ENCODE data around the gene PPIP5K2. TPM values are rescaled to one million over a fixed set of nuclear protein-coding genes. Genes with fewer than 3 reads are reported as not detected.

PPIP5K2 gene
- total RNA-seq, 1 donor from 2014 or later = 67.7 TPM

DNA sequence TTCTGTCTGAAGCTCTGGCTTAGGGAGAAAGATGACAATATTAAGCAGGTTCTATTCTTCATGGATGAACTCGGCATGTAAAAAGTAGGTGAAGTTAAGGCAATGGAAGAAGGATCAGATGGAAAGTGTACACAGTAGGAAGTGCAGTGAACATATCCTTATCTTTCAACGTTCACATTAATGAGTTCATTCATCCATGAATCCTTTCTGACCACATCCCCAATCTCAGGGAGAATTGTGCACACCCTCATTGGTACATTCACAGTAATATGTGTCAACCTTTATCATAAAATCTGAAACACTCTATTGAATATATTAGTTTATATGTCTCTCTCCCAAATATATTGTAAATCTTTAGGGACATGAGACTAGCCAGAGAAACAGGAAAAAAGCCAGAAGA is 5.7 kb upstream of the PPIP5K2 start:
- H3K27me3 ChIP-seq (ENCODE audit: insufficient read depth, low read length) = no peaks in the 10 kb centered on the region
- no peak overlapping the region for H3K27ac ChIP-seq (ENCODE audit: low read depth, low read length)
- H3K27me3 Mint-ChIP-seq (ENCODE audit: low read depth, unreplicated experiment) = no peaks in the 10 kb centered on the region
- peak; percentile 23 for FAIRE-seq
- peak; percentile 46 for DNase-seq (ENCODE audit: low read depth)
- no peak overlapping the region for H2AFZ ChIP-seq (ENCODE audit: low read depth, low read length)
- no peaks in the 10 kb centered on the region for H3K4me1 ChIP-seq (ENCODE audit: insufficient read depth, low read length)
- H3K27ac Mint-ChIP-seq (ENCODE audit: unreplicated experiment) = no peak overlapping the region
- H4K20me1 ChIP-seq (ENCODE audit: insufficient read depth, low read length) = no peaks in the 10 kb centered on the region
- H3K4me2 ChIP-seq (ENCODE audit: low read length) = peak overlapping the region; percentile 16
- no peak overlapping the region for H3K4me3 Mint-ChIP-seq (ENCODE audit: unreplicated experiment)
- H3K36me3 ChIP-seq (ENCODE audit: insufficient read depth, low read length) = no peaks in the 10 kb centered on the region
- no peaks in the 10 kb centered on the region for H3K4me1 Mint-ChIP-seq (ENCODE audit: low read depth, unreplicated experiment)
- H3K79me2 ChIP-seq (ENCODE audit: insufficient read depth, low read length) = peaks cover 18% of the 10 kb centered on the region
- no peaks in the 10 kb centered on the region for H3K9me3 ChIP-seq (ENCODE audit: insufficient read depth, low read depth, low read length)
- TF ChIP-seq EZH2 (IDR thresholded peaks at IDR 0.05; ENCODE audit: insufficient read depth, low read length) = no peak
- TF ChIP-seq, protein P1, sequence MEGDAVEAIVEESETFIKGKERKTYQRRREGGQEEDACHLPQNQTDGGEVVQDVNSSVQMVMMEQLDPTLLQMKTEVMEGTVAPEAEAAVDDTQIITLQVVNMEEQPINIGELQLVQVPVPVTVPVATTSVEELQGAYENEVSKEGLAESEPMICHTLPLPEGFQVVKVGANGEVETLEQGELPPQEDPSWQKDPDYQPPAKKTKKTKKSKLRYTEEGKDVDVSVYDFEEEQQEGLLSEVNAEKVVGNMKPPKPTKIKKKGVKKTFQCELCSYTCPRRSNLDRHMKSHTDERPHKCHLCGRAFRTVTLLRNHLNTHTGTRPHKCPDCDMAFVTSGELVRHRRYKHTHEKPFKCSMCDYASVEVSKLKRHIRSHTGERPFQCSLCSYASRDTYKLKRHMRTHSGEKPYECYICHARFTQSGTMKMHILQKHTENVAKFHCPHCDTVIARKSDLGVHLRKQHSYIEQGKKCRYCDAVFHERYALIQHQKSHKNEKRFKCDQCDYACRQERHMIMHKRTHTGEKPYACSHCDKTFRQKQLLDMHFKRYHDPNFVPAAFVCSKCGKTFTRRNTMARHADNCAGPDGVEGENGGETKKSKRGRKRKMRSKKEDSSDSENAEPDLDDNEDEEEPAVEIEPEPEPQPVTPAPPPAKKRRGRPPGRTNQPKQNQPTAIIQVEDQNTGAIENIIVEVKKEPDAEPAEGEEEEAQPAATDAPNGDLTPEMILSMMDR (IDR thresholded peaks at IDR 0.05; ENCODE audit: insufficient read depth, low read depth, low read length) = no peak
- H3K36me3 Mint-ChIP-seq (ENCODE audit: low read depth, unreplicated experiment) = no peaks in the 10 kb centered on the region
- H3K9ac ChIP-seq (ENCODE audit: low read length) = no peak overlapping the region
- peaks cover 3% of the 10 kb centered on the region for H3K9me3 Mint-ChIP-seq (ENCODE audit: unreplicated experiment)
- no peak overlapping the region for H3K4me3 ChIP-seq (ENCODE audit: insufficient read depth, low read depth, low read length)

DNA sequence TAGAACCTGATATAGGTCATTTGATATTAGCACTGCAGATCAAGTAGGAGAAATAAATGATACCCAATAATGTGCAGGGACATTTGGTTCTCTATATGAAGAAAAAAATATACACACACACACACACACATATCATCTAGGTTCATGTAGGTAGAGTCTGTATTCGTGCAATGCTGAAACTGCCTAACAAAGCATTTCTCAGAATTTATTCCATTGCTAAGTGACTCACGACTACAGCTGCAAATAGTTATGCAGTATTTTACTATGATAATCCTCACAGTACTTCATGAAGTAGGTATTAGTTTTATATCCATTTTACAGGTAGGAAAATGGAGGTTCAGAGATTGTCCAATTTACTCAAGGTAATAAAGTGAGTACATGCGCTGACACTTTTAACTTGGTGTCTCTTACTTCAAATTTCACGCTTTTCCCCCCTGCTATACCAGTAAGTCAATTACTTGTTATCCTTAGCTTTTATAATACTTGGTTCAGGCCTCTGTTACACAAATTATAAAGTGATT is 2.6 kb upstream of the PPIP5K2 start:
- Histone ChIP-seq H3K79me2 (ENCODE audit: insufficient read depth, low read length) (peaks cover 43% of the 10 kb centered on the region), H3K36me3 (ENCODE audit: insufficient read depth, low read length) (no peaks in the 10 kb centered on the region), H3K27ac (ENCODE audit: low read depth, low read length) (no peak overlapping the region), H3K27me3 (ENCODE audit: insufficient read depth, low read length) (no peaks in the 10 kb centered on the region), H3K4me3 (ENCODE audit: insufficient read depth, low read depth, low read length) (no peak overlapping the region), H3K4me1 (ENCODE audit: insufficient read depth, low read length) (no peaks in the 10 kb centered on the region), H3K9me3 (ENCODE audit: insufficient read depth, low read depth, low read length) (no peaks in the 10 kb centered on the region), H3K9ac (ENCODE audit: low read length) (no peak overlapping the region), H3K4me2 (ENCODE audit: low read length) (no peak overlapping the region), H2AFZ (ENCODE audit: low read depth, low read length) (no peak overlapping the region), H4K20me1 (ENCODE audit: insufficient read depth, low read length) (peaks cover 6% of the 10 kb centered on the region)
- no peak overlapping the region for H3K27ac Mint-ChIP-seq (ENCODE audit: unreplicated experiment)
- no peaks in the 10 kb centered on the region for H3K9me3 Mint-ChIP-seq (ENCODE audit: unreplicated experiment)
- H3K36me3 Mint-ChIP-seq (ENCODE audit: low read depth, unreplicated experiment) = no peaks in the 10 kb centered on the region
- DNase-seq (ENCODE audit: low read depth) (no peak), FAIRE-seq (no peak)
- no peaks in the 10 kb centered on the region for H3K27me3 Mint-ChIP-seq (ENCODE audit: low read depth, unreplicated experiment)
- H3K4me1 Mint-ChIP-seq (ENCODE audit: low read depth, unreplicated experiment) = peaks cover 7% of the 10 kb centered on the region
- TF ChIP-seq EZH2 (IDR thresholded peaks at IDR 0.05; ENCODE audit: insufficient read depth, low read length) = no peak
- TF ChIP-seq, protein P1 (IDR thresholded peaks at IDR 0.05; ENCODE audit: insufficient read depth, low read depth, low read length) = no peak
- H3K4me3 Mint-ChIP-seq (ENCODE audit: unreplicated experiment) = no peak overlapping the region

DNA sequence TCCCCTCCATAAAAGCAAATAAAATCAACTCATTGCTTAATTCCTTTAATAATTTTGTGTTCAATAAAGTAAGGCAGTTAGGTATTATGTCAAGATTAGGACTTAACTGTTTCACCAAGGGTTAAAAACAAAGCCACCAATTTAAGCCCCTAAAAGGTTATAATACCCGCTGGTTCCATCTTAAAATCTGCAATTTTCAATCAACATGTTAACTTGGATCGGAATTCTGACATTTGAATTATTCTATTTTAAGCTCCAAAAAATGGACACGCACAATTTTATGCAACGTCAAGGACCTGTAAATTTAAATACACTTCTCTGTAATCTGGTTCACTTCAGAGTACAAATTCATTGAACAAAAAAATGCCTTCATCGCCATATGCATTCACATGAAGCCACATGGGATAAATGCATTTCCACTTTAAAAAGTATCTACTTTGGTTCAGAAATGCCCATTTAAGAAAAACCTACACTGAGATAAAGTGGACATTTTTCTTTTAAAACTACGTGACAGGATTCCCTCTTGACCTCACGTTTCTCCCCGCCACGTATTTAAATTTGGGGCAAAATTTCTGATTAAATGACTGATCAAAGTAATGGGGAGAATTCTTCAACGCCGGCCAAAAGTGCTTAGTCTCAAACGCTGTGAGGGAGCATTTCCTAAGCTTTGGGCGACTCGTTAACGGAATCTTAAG is 884 bp upstream of the PPIP5K2 start:
- no peak for TF ChIP-seq EZH2 (IDR thresholded peaks at IDR 0.05; ENCODE audit: insufficient read depth, low read length)
- TF ChIP-seq, protein P1 (IDR thresholded peaks at IDR 0.05; ENCODE audit: insufficient read depth, low read depth, low read length) = no peak
- H3K27me3 Mint-ChIP-seq (ENCODE audit: low read depth, unreplicated experiment) = no peaks in the 10 kb centered on the region
- DNase-seq (ENCODE audit: low read depth) (peak; percentile 8), FAIRE-seq (peak; percentile 83)
- peak overlapping the region; percentile 95 for H3K4me3 Mint-ChIP-seq (ENCODE audit: unreplicated experiment)
- no peaks in the 10 kb centered on the region for H3K9me3 Mint-ChIP-seq (ENCODE audit: unreplicated experiment)
- Histone ChIP-seq H3K4me3 (ENCODE audit: insufficient read depth, low read depth, low read length) (peak overlapping the region; percentile 96), H3K27ac (ENCODE audit: low read depth, low read length) (peak overlapping the region; percentile 97), H3K4me1 (ENCODE audit: insufficient read depth, low read length) (no peaks in the 10 kb centered on the region), H2AFZ (ENCODE audit: low read depth, low read length) (peak overlapping the region; percentile 80), H3K4me2 (ENCODE audit: low read length) (peak overlapping the region; percentile 87), H3K79me2 (ENCODE audit: insufficient read depth, low read length) (peaks cover 58% of the 10 kb centered on the region), H3K9ac (ENCODE audit: low read length) (peak overlapping the region; percentile 97), H3K36me3 (ENCODE audit: insufficient read depth, low read length) (no peaks in the 10 kb centered on the region), H3K9me3 (ENCODE audit: insufficient read depth, low read depth, low read length) (no peaks in the 10 kb centered on the region), H3K27me3 (ENCODE audit: insufficient read depth, low read length) (no peaks in the 10 kb centered on the region), H4K20me1 (ENCODE audit: insufficient read depth, low read length) (peaks cover 6% of the 10 kb centered on the region)
- H3K27ac Mint-ChIP-seq (ENCODE audit: unreplicated experiment) = peak overlapping the region; percentile 99
- H3K4me1 Mint-ChIP-seq (ENCODE audit: low read depth, unreplicated experiment) = peaks cover 10% of the 10 kb centered on the region
- H3K36me3 Mint-ChIP-seq (ENCODE audit: low read depth, unreplicated experiment) = no peaks in the 10 kb centered on the region

Data from astrocyte (in vitro differentiated cells and primary cell).